Testis (tissue), 3 donors: Measurements from ENCODE around the gene METTL22. TPM values are rescaled to one million over a fixed set of nuclear protein-coding genes. Genes with fewer than 3 reads are reported as not detected.

ENCODE experiments used
- DNase-seq: peaks from one replicate; pipeline ENCODE4 v3.0.0-alpha.2; 2019
- H3K27ac ChIP-seq, 2 donors: fragments of 200-600 bp; sonication (generic); one replicate each; pipeline ENCODE4 v1.5.1; 2019
- H3K27me3 ChIP-seq: fragments of 200-600 bp; sonication (generic); one replicate; pipeline ENCODE4 v1.5.1; 2019
- H3K36me3 ChIP-seq: fragments of 200-600 bp; sonication (generic); one replicate; pipeline ENCODE4 v1.5.1; 2017; ENCODE audit warnings: low read depth; ENCODE audit errors: missing control alignments
- H3K4me1 ChIP-seq: fragments of 200-600 bp; sonication (generic); one replicate; pipeline ENCODE4 v1.5.1; 2019
- H3K4me3 ChIP-seq, 2 donors: fragments of 200-600 bp; sonication (generic); one replicate each; pipeline ENCODE4 v1.5.1; 2017 to 2019
- H3K9me3 ChIP-seq: fragments of 200-600 bp; sonication (generic); one replicate; pipeline ENCODE4 v1.5.1; 2017
- POLR2A ChIP-seq: fragments of 450-650 bp; IDR thresholded peaks from one replicate; pipeline ENCODE4 v1.6.1; 2017; ENCODE audit warnings: antibody characterized with exemption, mild to moderate bottlenecking, moderate library complexity
- WGBS, 2 donors: methylation state at CpG; one replicate each; pipeline ENCODE4 v1.1.5; 2018; 5-methylcytosine and 5-hydroxymethylcytosine counted together
- intact Hi-C: fragments of 100-400 bp; cut with DNase I; formaldehyde crosslinking; loops from one replicate; pipeline ENCODE4 v1.15.1; 2023; ENCODE audit warnings: low total_unique reads
- polyA plus RNA-seq: library from polyadenylated mRNA; stranded (reverse); fragments of 350-450 nt; fragmentation: Illumina TruSeq; extraction: RNeasy Lipid Tissue Mini Kit (QIAGEN cat#74804); gene quantifications from one replicate; pipeline ENCODE4 v1.2.3, GENCODE V29; 2014; ENCODE audit warnings: low read depth, low replicate concordance; ENCODE audit not compliant: insufficient read depth
- total RNA-seq, 2 donors: library from RNA; depleted of rRNA; stranded (reverse); fragments of >200 nt; gene quantifications; one replicate each; pipeline ENCODE4 v1.2.3, GENCODE V29; 2016
- TF ChIP-seq, protein P1 (sequence below), 3 experiments: fragments of 450-650 bp in 2 of 3; fragments of 200-600 bp in 1 of 3; sonication (generic) in 1 of 3; IDR thresholded peaks; one replicate each; pipeline ENCODE4 v1.5.1; 2016 to 2019; ENCODE audit warnings: antibody characterized with exemption in 3 of 3, mild to moderate bottlenecking in 2 of 3, moderate library complexity in 1 of 3

Gene METTL22
- total and polyA plus RNA-seq, 3 donors from 2014 or later = 74.5 to 93.1 (median 85.6) TPM

DNA sequence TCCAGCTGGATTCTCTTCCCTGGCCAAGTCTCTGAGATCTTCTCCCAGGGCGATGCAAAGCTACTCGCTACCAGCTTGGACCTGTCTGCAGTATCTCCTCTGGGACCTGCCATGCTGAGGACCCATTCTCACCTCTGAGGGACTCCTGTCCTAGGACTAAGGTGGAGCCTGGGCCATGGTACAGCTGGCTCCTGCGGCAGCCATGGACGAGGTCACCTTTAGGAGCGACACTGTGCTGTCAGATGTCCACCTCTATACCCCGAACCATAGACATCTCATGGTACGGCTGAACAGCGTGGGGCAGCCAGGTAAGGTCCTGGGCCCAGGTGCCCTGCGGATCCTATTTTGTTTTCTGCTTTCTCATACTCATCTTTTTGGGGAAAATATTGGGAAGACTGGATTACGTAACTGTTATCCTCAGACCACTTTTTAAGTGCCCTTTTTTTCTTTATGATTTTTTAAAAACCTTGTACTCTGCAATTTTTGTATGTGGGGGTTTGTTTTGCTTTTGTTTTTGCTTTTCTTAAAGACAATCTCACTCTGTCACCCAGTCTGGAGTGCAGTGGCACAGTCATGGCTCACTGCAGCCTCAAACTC lies 4.1 kb downstream of the METTL22 start:
- TF ChIP-seq, protein P1, sequence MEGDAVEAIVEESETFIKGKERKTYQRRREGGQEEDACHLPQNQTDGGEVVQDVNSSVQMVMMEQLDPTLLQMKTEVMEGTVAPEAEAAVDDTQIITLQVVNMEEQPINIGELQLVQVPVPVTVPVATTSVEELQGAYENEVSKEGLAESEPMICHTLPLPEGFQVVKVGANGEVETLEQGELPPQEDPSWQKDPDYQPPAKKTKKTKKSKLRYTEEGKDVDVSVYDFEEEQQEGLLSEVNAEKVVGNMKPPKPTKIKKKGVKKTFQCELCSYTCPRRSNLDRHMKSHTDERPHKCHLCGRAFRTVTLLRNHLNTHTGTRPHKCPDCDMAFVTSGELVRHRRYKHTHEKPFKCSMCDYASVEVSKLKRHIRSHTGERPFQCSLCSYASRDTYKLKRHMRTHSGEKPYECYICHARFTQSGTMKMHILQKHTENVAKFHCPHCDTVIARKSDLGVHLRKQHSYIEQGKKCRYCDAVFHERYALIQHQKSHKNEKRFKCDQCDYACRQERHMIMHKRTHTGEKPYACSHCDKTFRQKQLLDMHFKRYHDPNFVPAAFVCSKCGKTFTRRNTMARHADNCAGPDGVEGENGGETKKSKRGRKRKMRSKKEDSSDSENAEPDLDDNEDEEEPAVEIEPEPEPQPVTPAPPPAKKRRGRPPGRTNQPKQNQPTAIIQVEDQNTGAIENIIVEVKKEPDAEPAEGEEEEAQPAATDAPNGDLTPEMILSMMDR (IDR thresholded peaks at IDR 0.05) = no peak
- TF ChIP-seq POLR2A = no peak
- WGBS, 2 donors = 90 to 92% methylated on average over 10 of the region's 10 CpGs
- Histone ChIP-seq H3K36me3 (no peaks in the 10 kb centered on the region), H3K27ac (no peak overlapping the region), H3K27me3 (no peaks in the 10 kb centered on the region), H3K4me3 (no peak overlapping the region), H3K9me3 (no peaks in the 10 kb centered on the region), H3K4me1 (peaks cover 9% of the 10 kb centered on the region)
- DNase-seq = no peak
- intact Hi-C loops = no loop called here

DNA sequence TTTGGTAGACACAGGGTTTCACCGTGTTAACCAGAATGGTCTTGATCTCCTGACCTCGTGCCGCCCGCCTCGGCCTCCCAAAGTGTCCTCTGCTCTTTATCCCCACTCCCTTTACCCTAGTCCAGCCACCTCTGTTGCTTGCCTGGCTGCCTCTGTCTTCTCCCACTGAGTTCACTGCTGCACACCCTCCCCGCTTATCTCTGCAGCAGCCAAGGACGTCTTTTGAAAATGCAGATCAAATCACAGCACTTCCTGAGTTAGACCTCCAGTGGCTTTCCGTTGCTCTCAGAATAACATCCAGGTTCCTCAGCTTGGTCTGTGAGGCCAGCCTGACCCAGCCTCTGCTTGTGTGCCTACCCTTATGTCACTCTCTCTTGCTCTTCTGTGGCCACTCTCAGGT lies 5.4 kb downstream of the METTL22 start:
- intact Hi-C loops = no loop called here
- no peaks in the 10 kb centered on the region for H3K36me3 ChIP-seq
- H3K4me1 ChIP-seq = peaks cover 9% of the 10 kb centered on the region
- no peaks in the 10 kb centered on the region for H3K27me3 ChIP-seq
- 83 to 86% methylated on average over 8 of the region's 8 CpGs for WGBS, 2 donors
- no peak for DNase-seq
- no peaks in the 10 kb centered on the region for H3K9me3 ChIP-seq
- TF ChIP-seq, protein P1 (IDR thresholded peaks at IDR 0.05) = no peak
- TF ChIP-seq POLR2A = no peak
- H3K27ac ChIP-seq = no peak overlapping the region
- no peak overlapping the region for H3K4me3 ChIP-seq

DNA sequence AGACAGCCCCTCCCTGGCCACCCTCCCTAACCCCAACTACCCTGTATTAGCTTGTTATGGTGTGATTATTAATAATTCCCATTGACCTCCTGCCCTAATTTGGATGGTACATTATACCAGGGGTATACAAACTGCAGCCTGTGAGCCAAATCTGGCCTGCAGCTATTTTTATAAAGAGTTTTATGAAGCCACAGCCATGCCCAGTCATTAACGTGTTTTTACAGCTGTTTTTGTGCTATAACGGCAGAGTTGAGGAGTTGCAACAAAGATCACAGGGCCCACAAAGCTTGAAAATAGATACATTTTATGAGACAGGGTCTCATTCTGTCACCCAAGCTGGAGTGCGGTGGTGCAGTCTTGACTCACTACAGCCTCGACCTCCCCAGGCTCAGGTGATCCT lies 6.0 kb downstream of the METTL22 start:
- Histone ChIP-seq H3K4me1 (peaks cover 4% of the 10 kb centered on the region), H3K27me3 (no peaks in the 10 kb centered on the region), H3K4me3 (no peak overlapping the region), H3K36me3 (no peaks in the 10 kb centered on the region), H3K27ac (no peak overlapping the region), H3K9me3 (no peaks in the 10 kb centered on the region)
- no peak for TF ChIP-seq POLR2A
- TF ChIP-seq, protein P1 (IDR thresholded peaks at IDR 0.05) = no peak
- intact Hi-C loops = no loop called here
- DNase-seq = no peak
- 82 to 83% methylated on average over 4 of the region's 4 CpGs for WGBS, 2 donors

DNA sequence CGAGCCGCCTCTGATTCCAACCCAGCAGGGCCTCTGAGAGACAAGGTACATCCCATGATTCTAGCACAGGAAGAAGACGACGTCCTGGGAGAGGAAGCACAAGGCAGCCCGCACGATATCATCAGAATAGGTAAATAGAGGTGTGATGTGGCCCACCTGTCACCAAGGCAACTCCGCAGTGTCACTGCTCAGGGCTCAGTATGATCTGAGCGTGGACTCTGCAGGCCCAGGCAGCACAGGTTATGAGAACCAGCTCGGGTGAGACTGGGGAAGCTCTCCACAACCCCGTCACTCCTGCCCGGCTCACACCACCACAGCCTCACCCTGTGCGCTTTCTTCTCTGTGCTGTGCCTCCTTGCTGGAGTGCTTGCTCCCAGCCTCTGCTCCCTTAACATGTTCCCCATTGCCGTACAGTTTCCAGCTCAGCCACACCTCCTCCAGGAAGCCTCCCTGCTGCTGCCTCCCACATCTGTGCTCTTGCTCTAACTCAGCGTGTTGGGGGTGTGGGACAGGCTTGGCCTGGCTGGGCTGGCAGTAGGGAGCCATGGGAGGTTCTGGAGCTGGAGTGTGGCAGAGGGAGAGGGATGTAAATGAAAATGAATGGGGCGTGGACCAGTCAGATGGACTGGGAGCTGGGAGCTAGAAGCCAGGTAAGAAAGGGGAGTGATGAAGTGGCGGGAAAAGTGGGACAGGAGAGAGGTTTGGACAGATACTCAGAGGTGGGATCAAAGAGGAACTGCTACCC lies 7.7 kb downstream of the METTL22 start:
- Histone ChIP-seq H3K4me1 (no peaks in the 10 kb centered on the region), H3K9me3 (no peaks in the 10 kb centered on the region), H3K4me3 (no peak overlapping the region), H3K27me3 (no peaks in the 10 kb centered on the region), H3K36me3 (no peaks in the 10 kb centered on the region), H3K27ac (no peak overlapping the region)
- DNase-seq = no peak
- WGBS, 2 donors = 92 to 95% methylated on average over 16 of the region's 16 CpGs
- no peak for TF ChIP-seq POLR2A
- intact Hi-C loops = no loop called here

DNA sequence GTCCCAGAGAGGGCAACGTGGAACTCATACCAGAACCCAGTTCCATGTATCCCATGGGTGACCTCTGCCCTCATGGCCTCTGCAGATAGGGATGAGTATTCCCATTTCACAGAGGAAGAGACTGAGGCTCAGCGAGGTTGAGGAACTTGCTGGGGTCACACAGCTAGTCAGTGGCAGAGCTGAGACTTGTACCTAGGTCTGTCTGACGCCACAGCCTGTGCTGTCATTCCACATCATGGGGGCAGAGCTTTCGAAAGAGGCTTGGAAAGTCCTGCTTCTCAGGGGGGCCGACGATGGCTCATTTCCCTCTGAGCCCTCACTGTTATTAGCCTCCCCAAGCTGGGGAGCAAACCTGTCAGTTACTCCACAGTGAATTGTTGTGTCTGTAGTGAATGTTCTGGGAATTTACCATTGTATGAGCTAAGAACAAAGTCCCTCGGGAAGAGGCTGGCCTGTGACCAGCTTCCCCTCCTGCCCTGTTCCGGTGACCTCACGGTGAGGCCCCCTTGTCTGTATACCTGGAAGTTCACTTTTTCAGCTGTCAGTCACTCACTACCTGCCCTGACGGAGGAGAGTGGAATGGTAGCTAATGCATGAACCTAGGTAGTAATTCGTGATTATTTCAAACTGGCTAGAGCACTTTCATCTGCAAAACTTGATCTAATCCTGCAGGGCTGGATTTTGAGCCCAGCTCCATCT lies 8.9 kb downstream of the METTL22 start:
- H3K4me3 ChIP-seq = no peak overlapping the region
- no peaks in the 10 kb centered on the region for H3K4me1 ChIP-seq
- no peak for TF ChIP-seq POLR2A
- TF ChIP-seq, protein P1 (IDR thresholded peaks at IDR 0.05) = no peak
- no peak for DNase-seq
- H3K36me3 ChIP-seq = no peaks in the 10 kb centered on the region
- no peaks in the 10 kb centered on the region for H3K9me3 ChIP-seq
- intact Hi-C loops = no loop called here
- no peaks in the 10 kb centered on the region for H3K27me3 ChIP-seq
- WGBS, 2 donors = 87 to 88% methylated on average over 8 to 11 of the region's 11 CpGs
- H3K27ac ChIP-seq = no peak overlapping the region
